CD4-positive, alpha-beta T cell (primary cell): ENCODE measurements around the gene EFTUD2. TPM values are rescaled to one million over a fixed set of nuclear protein-coding genes. Genes with fewer than 3 reads are reported as not detected.

ENCODE experiments used
- ATAC-seq: fragments of 200-7000 bp; cut with Tn5 transposase; one replicate; pipeline ENCODE4 v1.10.0; 2022; ENCODE audit warnings: mild to moderate bottlenecking; ENCODE audit not compliant: poor library complexity
- CTCF ChIA-PET: fragments of 350-600 bp; sonication (Branson Sonifier 250); formaldehyde crosslinking; loops from one replicate; lab custom pipeline; 2021; ENCODE audit warnings: antibody characterized with exemption, inconsistent platforms; lab: Charles Lee
- POLR2A ChIA-PET: fragments of 350-600 bp; sonication (Branson Sonifier 250); formaldehyde crosslinking; loops from one replicate; lab custom pipeline; 2021; ENCODE audit warnings: antibody characterized with exemption, inconsistent platforms; lab: Charles Lee
- DNase-seq, 14 experiments: peaks; one replicate each; pipeline ENCODE4 v3.0.0-alpha.2; 2013 to 2020; ENCODE audit warnings: mixed read lengths in 2 of 14
- H3K27ac ChIP-seq, 2 donors: one replicate each; pipeline versions ENCODE4 v1.5.1 to v1.7.0; 2013; ENCODE audit warnings: low read length in 2 of 2, low read depth in 1 of 2, mild to moderate bottlenecking in 1 of 2
- H3K27me3 ChIP-seq, 2 experiments: 1 replicate in 1 of 2; 2 replicates in 1 of 2; pipeline versions ENCODE4 v1.6.1 to v1.7.0; 2013; ENCODE audit warnings: low read length in 2 of 2, control low read depth in 1 of 2, mild to moderate bottlenecking in 1 of 2, moderate library complexity in 1 of 2; ENCODE audit not compliant: insufficient read depth in 2 of 2, control insufficient read depth in 1 of 2
- H3K36me3 ChIP-seq: one replicate; pipeline ENCODE4 v1.6.1; 2013; ENCODE audit warnings: low read length, control low read depth; ENCODE audit not compliant: insufficient read depth
- H3K4me1 ChIP-seq: one replicate; pipeline ENCODE4 v1.6.1; 2013; ENCODE audit warnings: low read length, control low read depth; ENCODE audit not compliant: insufficient read depth
- H3K4me3 ChIP-seq: one replicate; pipeline ENCODE4 v1.5.1; 2013; ENCODE audit warnings: mild to moderate bottlenecking, low read length, moderate library complexity
- H3K9me3 ChIP-seq, 2 experiments: 1 replicate in 1 of 2; 2 replicates in 1 of 2; pipeline versions ENCODE4 v1.6.1 to v1.7.0; 2013; ENCODE audit warnings: low read length in 2 of 2, mild to moderate bottlenecking in 2 of 2, control low read depth in 1 of 2, moderate library complexity in 1 of 2; ENCODE audit not compliant: control insufficient read depth in 1 of 2, insufficient read depth in 1 of 2
- H3K27ac Mint-ChIP-seq: one replicate; pipeline ENCODE4 v1.8.0; 2020; ENCODE audit warnings: mixed read lengths
- H3K27me3 Mint-ChIP-seq: one replicate; pipeline ENCODE4 v1.8.0; 2021; ENCODE audit warnings: mixed read lengths
- H3K36me3 Mint-ChIP-seq: one replicate; pipeline ENCODE4 v1.8.0; 2021; ENCODE audit warnings: low read depth, mixed read lengths
- H3K4me1 Mint-ChIP-seq: one replicate; pipeline ENCODE4 v1.8.0; 2021; ENCODE audit warnings: low read depth, mixed read lengths
- H3K4me3 Mint-ChIP-seq: one replicate; pipeline ENCODE4 v1.8.0; 2020; ENCODE audit warnings: mild to moderate bottlenecking, mixed read lengths
- H3K9me3 Mint-ChIP-seq: one replicate; pipeline ENCODE4 v1.8.0; 2020; ENCODE audit warnings: mixed read lengths
- intact Hi-C, 2 experiments: fragments of 100-400 bp; cut with DNase I in 1 of 2; cut with micrococcal nuclease in 1 of 2; formaldehyde crosslinking; loops; one replicate each; pipeline versions ENCODE4 v1.15.1 to v1.9.0; 2023 to 2025; cut with DNase I, micrococcal nuclease
- total RNA-seq, 174 experiments: library from RNA in 2 of 174; stranded (reverse) in 2 of 174; gene quantifications; one replicate each; pipeline ENCODE4 v1.2.3 and lab custom pipeline; 2021 to 2026
- TF ChIP-seq, protein P1 (sequence below): fragments of 200-600 bp; IDR thresholded peaks from one replicate; pipeline ENCODE4 v1.8.0; 2022; ENCODE audit warnings: antibody characterized with exemption, mild to moderate bottlenecking

The EFTUD2 gene
- total RNA-seq, 2 experiments from 2014 or later: 105 to 112 TPM

DNA sequence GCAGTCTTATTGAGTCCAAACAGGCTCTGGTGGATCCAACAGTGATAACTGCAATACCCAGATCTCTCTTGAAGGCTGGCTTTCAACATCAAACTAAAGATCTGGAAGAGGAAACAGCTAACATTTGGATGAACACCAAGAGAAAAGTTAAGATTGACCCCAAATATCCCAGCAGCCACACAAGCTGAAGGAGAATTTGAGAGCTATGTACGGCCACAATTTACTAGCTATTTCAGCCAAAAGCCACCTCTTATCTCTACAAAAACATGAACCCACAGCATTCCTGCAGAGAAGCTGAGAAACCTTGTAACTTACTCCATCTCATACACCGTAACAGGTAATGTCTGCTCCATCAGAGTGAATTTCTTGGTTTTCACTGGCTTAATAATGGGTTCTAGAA is 14.3 kb downstream of the EFTUD2 start:
- CTCF ChIA-PET: no interaction called here
- H3K4me3 Mint-ChIP-seq: no peak overlapping the region
- no peaks in the 10 kb centered on the region for H3K4me1 Mint-ChIP-seq
- Histone ChIP-seq H3K36me3 (peaks cover 69% of the 10 kb centered on the region), H3K4me1 (peaks cover 21% of the 10 kb centered on the region), H3K27ac (no peak overlapping the region), H3K4me3 (no peak overlapping the region), H3K9me3 (no peaks in the 10 kb centered on the region), H3K27me3 (no peaks in the 10 kb centered on the region)
- DNase-seq (no peak), ATAC-seq (no peak)
- no peak overlapping the region for H3K27ac Mint-ChIP-seq
- no peaks in the 10 kb centered on the region for H3K27me3 Mint-ChIP-seq
- intact Hi-C loops: no loop called here
- TF ChIP-seq, protein P1, sequence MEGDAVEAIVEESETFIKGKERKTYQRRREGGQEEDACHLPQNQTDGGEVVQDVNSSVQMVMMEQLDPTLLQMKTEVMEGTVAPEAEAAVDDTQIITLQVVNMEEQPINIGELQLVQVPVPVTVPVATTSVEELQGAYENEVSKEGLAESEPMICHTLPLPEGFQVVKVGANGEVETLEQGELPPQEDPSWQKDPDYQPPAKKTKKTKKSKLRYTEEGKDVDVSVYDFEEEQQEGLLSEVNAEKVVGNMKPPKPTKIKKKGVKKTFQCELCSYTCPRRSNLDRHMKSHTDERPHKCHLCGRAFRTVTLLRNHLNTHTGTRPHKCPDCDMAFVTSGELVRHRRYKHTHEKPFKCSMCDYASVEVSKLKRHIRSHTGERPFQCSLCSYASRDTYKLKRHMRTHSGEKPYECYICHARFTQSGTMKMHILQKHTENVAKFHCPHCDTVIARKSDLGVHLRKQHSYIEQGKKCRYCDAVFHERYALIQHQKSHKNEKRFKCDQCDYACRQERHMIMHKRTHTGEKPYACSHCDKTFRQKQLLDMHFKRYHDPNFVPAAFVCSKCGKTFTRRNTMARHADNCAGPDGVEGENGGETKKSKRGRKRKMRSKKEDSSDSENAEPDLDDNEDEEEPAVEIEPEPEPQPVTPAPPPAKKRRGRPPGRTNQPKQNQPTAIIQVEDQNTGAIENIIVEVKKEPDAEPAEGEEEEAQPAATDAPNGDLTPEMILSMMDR: no peak
- peaks cover 62% of the 10 kb centered on the region for H3K36me3 Mint-ChIP-seq
- POLR2A ChIA-PET: interaction anchor here (0.6 kb wide), 1 partner anchor 14 kb away, joined by 3 read pairs; no protein-coding TSS in a partner anchor
- no peaks in the 10 kb centered on the region for H3K9me3 Mint-ChIP-seq

DNA sequence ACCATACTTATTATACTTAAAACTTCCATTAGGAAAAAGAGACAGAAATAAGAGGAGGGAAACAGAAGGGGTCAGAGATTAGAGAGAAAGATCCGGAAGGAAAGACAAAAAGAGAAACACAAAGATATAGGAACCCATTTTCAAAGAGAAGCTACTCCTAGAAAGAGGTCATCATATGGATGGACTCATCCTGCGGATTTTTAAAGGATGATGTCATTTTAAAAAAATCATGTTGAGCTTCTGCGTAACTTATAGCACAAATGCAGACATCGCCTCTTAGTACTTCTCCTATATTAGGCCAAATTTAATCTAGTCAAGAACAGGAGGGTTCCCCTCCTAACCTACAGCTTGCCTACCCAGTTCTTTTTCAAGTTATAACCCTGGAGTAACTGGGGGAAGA is 18.1 kb downstream of the EFTUD2 start:
- Histone ChIP-seq H3K4me1 (no peaks in the 10 kb centered on the region), H3K4me3 (no peak overlapping the region), H3K9me3 (no peaks in the 10 kb centered on the region), H3K27ac (no peak overlapping the region), H3K36me3 (peaks cover 91% of the 10 kb centered on the region), H3K27me3 (no peaks in the 10 kb centered on the region)
- CTCF ChIA-PET: interaction anchor here (0.5 to 1.4 kb wide), 3 partner anchors 13 to 142 kb away, joined by 3 to 5 read pairs (median 3); no protein-coding TSS in a partner anchor
- no peaks in the 10 kb centered on the region for H3K9me3 Mint-ChIP-seq
- DNase-seq: no peak
- H3K4me3 Mint-ChIP-seq: no peak overlapping the region
- TF ChIP-seq, protein P1: no peak
- intact Hi-C loops: no loop called here
- no peak for ATAC-seq
- H3K27me3 Mint-ChIP-seq: no peaks in the 10 kb centered on the region
- no peaks in the 10 kb centered on the region for H3K4me1 Mint-ChIP-seq
- POLR2A ChIA-PET: no interaction called here
- H3K27ac Mint-ChIP-seq: no peak overlapping the region
- peaks cover 87% of the 10 kb centered on the region for H3K36me3 Mint-ChIP-seq

DNA sequence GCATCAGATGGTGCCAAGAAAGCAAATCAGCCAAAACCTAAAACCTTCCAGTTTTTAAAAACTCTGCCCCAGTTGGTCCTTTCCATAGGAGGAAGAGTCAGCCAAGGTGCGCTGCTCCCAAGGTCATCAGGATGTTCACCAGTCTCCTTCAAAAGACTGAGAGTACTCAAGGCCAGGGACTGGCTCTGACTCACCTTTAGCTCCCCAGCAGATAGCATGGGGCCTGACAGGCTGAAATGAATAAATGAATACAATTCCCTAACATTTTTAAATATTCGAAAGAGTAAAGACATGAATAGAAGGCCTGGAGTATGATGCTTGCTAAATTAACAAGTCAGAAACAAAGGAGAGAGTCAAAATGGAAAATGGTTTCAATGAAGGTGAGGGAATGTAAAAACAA is 19.2 kb downstream of the EFTUD2 start:
- ATAC-seq (no peak), DNase-seq (no peak)
- Mint-ChIP-seq H3K4me3 (no peak overlapping the region), H3K4me1 (no peaks in the 10 kb centered on the region), H3K27me3 (no peaks in the 10 kb centered on the region), H3K9me3 (no peaks in the 10 kb centered on the region), H3K27ac (no peak overlapping the region), H3K36me3 (peaks cover 88% of the 10 kb centered on the region)
- TF ChIP-seq, protein P1: no peak
- no peaks in the 10 kb centered on the region for H3K9me3 ChIP-seq
- no peaks in the 10 kb centered on the region for H3K27me3 ChIP-seq
- intact Hi-C loops: no loop called here
- H3K4me3 ChIP-seq: no peak overlapping the region
- POLR2A ChIA-PET: no interaction called here
- no peaks in the 10 kb centered on the region for H3K4me1 ChIP-seq
- CTCF ChIA-PET: no interaction called here
- H3K27ac ChIP-seq: no peak overlapping the region
- H3K36me3 ChIP-seq: peaks cover 90% of the 10 kb centered on the region
